ENCODE results near the gene HCRTR1. TPM values are rescaled to one million over a fixed set of nuclear protein-coding genes. Genes with fewer than 3 reads are reported as not detected.
A peak's percentile ranks its signal among the peaks of the same experiment; 100 is the strongest.

Gene HCRTR1
- total and polyA plus RNA-seq, 5 donors: 0.14 to 0.37 (median 0.18) TPM; not detected in 2

GRCh38 chr1:31607360-31607759, 10.1 kb upstream of the HCRTR1 start:
- 75% methylated on average over 5 of the region's 5 CpGs for WGBS
- Histone ChIP-seq H3K9me3 (ENCODE audit: control insufficient read depth, low read length) (no peaks in the 10 kb centered on the region), H3K4me1 (ENCODE audit: control insufficient read depth, insufficient read depth, low read length) (no peaks in the 10 kb centered on the region), H3K27me3 (ENCODE audit: control insufficient read depth, insufficient read depth) (no peaks in the 10 kb centered on the region), H3K27ac (ENCODE audit: low read length) (no peak overlapping the region), H3K4me3 (ENCODE audit: low read length) (no peak overlapping the region)
- intact Hi-C loops (cut with DNase I): no loop called here
- DNase-seq: no peak
- ATAC-seq: no peak

DNA sequence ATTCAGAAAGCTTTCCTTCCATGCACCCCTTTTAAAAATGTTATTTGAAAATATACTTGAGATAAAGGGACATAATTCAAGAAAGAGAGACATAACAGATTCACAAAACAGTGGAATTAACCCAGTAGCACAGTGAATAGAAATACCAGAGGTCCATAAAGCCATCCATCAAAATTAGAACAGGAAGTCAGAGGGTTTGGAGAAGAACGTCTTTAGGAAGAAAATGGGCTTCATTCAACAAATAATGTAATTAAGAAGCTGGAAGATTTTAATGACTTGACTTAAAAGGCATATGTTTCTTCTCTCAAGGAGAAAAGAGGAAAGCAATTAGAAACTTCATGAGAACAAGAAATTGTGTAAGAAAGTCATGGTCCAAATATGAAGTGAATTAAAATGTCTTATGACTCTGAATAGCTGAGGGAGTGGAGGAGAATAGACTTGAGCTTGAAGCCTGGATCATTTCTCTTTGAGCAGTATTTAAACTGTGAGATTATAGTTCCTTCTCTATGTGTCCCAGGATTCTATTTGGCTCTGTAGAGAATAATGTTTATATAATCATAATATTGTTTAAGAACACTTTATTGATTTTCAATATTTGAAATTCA, 7.9 kb upstream of the HCRTR1 start:
- 25% methylated on average over 1 of the region's 1 CpG for WGBS
- H3K9me3 ChIP-seq (ENCODE audit: control insufficient read depth, low read length): no peaks in the 10 kb centered on the region
- intact Hi-C loops (cut with DNase I): loop anchor here in 1 of 4 donors (10.0 kb wide), 1 partner anchor 45 kb away; no protein-coding TSS in a partner anchor
- ATAC-seq: no peak
- peaks cover 5% of the 10 kb centered on the region for H3K4me1 ChIP-seq (ENCODE audit: control insufficient read depth, insufficient read depth, low read length)
- H3K27me3 ChIP-seq (ENCODE audit: control insufficient read depth, insufficient read depth): no peaks in the 10 kb centered on the region
- no peak for DNase-seq
- H3K4me3 ChIP-seq (ENCODE audit: low read length): no peak overlapping the region
- H3K27ac ChIP-seq (ENCODE audit: low read length): no peak overlapping the region

DNA sequence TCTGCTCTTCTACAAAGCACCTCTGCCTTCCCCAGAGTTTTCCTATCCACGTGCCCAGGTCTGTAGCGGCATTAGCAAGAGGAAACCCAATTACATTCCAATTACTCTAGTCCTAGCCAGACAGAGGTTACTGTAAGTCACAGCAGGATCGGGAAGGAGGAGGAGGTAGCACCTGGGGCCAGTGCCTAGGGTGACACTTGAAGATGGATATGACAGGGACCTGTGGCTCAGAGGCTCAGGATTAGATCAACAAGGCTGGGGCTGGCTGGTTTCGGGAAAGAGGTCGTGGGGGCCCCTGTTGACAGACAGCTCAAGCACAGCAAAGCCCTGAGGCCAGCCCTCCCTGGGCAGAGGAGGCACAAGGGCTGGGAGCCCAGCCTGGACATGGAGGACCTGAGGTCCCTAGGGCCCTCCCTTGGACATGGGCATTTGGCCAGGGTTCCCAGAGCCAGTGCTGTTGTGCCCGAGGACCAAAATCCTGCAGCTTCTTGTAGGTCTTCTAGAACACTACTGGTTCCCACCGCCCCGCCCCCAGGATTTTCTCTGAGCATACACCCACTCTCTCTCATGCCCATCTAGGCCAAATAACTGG, 3.0 kb upstream of the HCRTR1 start:
- Histone ChIP-seq H3K4me1 (ENCODE audit: control insufficient read depth, insufficient read depth, low read length) (peaks cover 7% of the 10 kb centered on the region), H3K27ac (ENCODE audit: low read length) (no peak overlapping the region), H3K4me3 (ENCODE audit: low read length) (no peak overlapping the region), H3K27me3 (ENCODE audit: control insufficient read depth, insufficient read depth) (no peaks in the 10 kb centered on the region), H3K9me3 (ENCODE audit: control insufficient read depth, low read length) (no peaks in the 10 kb centered on the region)
- ATAC-seq (no peak), DNase-seq (no peak)
- 78% methylated on average over 8 of the region's 8 CpGs for WGBS
- intact Hi-C loops (cut with DNase I): loop anchor here in 1 of 4 donors (10.0 kb wide), 1 partner anchor 50 kb away; no protein-coding TSS in a partner anchor

GRCh38 chr1:31615414-31615813, 2.1 kb upstream of the HCRTR1 start:
- intact Hi-C loops (cut with DNase I): loop anchor here in 1 of 4 donors (10.0 kb wide), 1 partner anchor 51 kb away; no protein-coding TSS in a partner anchor
- H3K27ac ChIP-seq (ENCODE audit: low read length): no peak overlapping the region
- ATAC-seq (no peak), DNase-seq (no peak)
- peaks cover 7% of the 10 kb centered on the region for H3K4me1 ChIP-seq (ENCODE audit: control insufficient read depth, insufficient read depth, low read length)
- no peaks in the 10 kb centered on the region for H3K9me3 ChIP-seq (ENCODE audit: control insufficient read depth, low read length)
- H3K4me3 ChIP-seq (ENCODE audit: low read length): no peak overlapping the region
- H3K27me3 ChIP-seq (ENCODE audit: control insufficient read depth, insufficient read depth): no peaks in the 10 kb centered on the region
- 89% methylated on average over 6 of the region's 6 CpGs for WGBS

- no peaks in the 10 kb centered on the region for H3K9me3 ChIP-seq (ENCODE audit: control insufficient read depth, low read length)
- no peak for ATAC-seq
- H3K27ac ChIP-seq (ENCODE audit: low read length): no peak overlapping the region
- H3K4me3 ChIP-seq (ENCODE audit: low read length): no peak overlapping the region
- intact Hi-C loops (cut with DNase I): loop anchor here in 2 of 4 donors (2.0 to 10.0 kb wide), 2 partner anchors 49 to 51 kb away; no protein-coding TSS in a partner anchor
- no peaks in the 10 kb centered on the region for H3K27me3 ChIP-seq (ENCODE audit: control insufficient read depth, insufficient read depth)
- DNase-seq: no peak
- H3K4me1 ChIP-seq (ENCODE audit: control insufficient read depth, insufficient read depth, low read length): peaks cover 7% of the 10 kb centered on the region
- 77% methylated on average over 2 of the region's 2 CpGs for WGBS
Observed at GRCh38 chr1:31615939-31616338, 1.6 kb upstream of the HCRTR1 start.

DNA sequence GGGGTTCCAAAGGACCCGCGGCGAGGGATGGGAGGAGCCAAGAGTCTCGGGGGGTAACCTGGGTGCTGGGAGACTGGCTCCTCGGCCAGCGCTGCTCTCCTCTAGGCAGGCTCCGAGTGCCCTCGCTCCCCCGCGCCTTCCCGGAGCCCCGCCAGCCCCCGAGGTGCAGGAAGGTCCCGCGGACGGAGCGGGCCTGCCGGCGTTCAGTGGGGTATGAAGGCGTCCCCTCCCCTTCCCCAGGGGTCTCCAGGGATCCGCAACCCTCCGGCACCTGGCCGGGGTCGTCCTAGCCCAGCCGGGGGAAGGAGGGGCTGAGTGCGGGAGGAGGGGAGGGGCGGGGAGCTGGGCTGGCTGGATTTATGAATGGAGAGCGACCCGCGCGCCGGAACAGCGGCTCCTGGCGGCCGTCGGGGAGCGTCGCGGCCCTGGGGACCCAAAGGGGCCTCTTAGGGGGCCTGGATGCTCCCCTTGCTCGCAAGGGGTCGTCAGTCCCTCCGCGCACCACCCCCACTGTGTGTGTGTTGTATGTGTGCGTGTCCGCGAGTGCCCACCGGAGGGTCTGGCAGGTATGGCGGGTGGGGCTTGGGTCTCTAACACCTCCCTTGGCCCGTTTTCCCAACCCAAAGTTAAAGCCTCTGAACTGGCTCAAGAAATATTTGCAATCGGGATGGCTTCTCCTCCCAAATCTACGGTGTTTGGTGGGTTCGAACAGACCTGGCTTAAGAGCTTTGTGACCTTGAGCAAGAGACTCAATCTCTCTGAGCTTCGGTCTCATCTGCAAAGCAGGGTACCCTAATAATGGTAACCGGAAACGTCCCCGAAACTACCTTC, 642 bp downstream of the HCRTR1 start:
- WGBS: 11% methylated on average over 56 of the region's 56 CpGs
- DNase-seq (peak; percentile 39 to 78 (median 72)), ATAC-seq (peak; percentile 55 to 62)
- H3K27ac ChIP-seq (ENCODE audit: low read length): no peak overlapping the region
- H3K4me3 ChIP-seq (ENCODE audit: low read length): peak overlapping the region; percentile 75
- H3K4me1 ChIP-seq (ENCODE audit: control insufficient read depth, insufficient read depth, low read length): peaks cover 8% of the 10 kb centered on the region
- no peaks in the 10 kb centered on the region for H3K27me3 ChIP-seq (ENCODE audit: control insufficient read depth, insufficient read depth)
- no peaks in the 10 kb centered on the region for H3K9me3 ChIP-seq (ENCODE audit: control insufficient read depth, low read length)
- intact Hi-C loops (cut with DNase I): loop anchor here in 2 of 4 donors (2.0 to 10.0 kb wide), 2 partner anchors 51 to 53 kb away; no protein-coding TSS in a partner anchor

GRCh38 chr1:31618916-31619846, 1.7 kb downstream of the HCRTR1 start:
- intact Hi-C loops (cut with DNase I): loop anchor here in 1 of 4 donors (10.0 kb wide), 1 partner anchor 54 kb away; no protein-coding TSS in a partner anchor
- Histone ChIP-seq H3K4me1 (ENCODE audit: control insufficient read depth, insufficient read depth, low read length) (peaks cover 5% of the 10 kb centered on the region), H3K4me3 (ENCODE audit: low read length) (no peak overlapping the region), H3K9me3 (ENCODE audit: control insufficient read depth, low read length) (no peaks in the 10 kb centered on the region), H3K27ac (ENCODE audit: low read length) (no peak overlapping the region), H3K27me3 (ENCODE audit: control insufficient read depth, insufficient read depth) (no peaks in the 10 kb centered on the region)
- ATAC-seq (no peak), DNase-seq (no peak)
- WGBS: 77% methylated on average over 23 of the region's 23 CpGs

DNA sequence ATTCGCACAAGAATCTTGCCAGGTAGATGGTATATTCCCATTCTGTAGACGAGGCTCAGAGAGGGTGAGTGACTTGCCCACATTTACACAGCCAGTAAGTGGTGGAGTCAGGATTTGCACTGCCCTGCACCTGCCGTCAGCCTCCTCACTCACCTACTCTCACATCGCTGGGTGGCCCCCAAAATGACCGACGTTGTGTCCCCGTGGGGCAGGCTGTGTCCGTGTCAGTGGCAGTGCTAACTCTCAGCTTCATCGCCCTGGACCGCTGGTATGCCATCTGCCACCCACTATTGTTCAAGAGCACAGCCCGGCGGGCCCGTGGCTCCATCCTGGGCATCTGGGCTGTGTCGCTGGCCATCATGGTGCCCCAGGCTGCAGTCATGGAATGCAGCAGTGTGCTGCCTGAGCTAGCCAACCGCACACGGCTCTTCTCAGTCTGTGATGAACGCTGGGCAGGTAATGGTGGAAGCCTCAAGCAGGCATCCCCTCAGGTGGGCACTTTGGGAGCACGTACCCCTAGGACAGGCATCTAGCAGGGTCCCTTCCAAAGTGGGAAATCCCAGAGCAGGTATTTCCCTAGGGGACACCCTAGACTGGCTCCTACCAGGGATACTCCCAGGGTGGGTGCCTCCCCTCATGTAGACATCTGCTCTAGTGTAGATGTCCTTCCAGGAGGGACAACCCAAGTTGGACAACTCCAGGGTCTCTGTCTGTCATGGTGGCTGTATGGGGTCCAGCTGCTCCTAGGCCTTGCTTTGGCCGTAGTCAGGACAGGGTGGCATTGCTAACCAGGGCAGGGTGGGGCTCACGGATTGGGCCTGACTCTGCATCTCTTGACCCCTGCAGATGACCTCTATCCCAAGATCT, 3.4 kb downstream of the HCRTR1 start:
- DNase-seq (no peak), ATAC-seq (no peak)
- no peak overlapping the region for H3K4me3 ChIP-seq (ENCODE audit: low read length)
- whole genome bisulfite sequencing: 95% methylated on average over 20 of the region's 20 CpGs
- H3K9me3 ChIP-seq (ENCODE audit: control insufficient read depth, low read length): no peaks in the 10 kb centered on the region
- H3K27ac ChIP-seq (ENCODE audit: low read length): no peak overlapping the region
- H3K27me3 ChIP-seq (ENCODE audit: control insufficient read depth, insufficient read depth): no peaks in the 10 kb centered on the region
- intact Hi-C loops (cut with DNase I): no loop called here
- H3K4me1 ChIP-seq (ENCODE audit: control insufficient read depth, insufficient read depth, low read length): peaks cover 5% of the 10 kb centered on the region

DNA sequence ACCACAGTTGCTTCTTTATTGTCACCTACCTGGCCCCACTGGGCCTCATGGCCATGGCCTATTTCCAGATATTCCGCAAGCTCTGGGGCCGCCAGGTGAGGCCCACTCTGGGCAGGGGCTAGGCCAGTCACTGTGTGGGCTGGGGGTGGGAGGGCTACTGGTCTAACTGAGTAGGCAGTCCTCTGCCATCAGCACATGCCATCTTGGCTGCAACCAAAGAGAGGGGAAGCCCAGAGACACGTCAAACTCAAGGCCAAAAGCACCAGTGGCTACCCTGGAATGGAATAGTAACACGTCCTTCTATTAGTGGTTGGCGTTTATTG, 4.0 kb downstream of the HCRTR1 start:
- WGBS: 88% methylated on average over 5 of the region's 5 CpGs
- DNase-seq: no peak
- no peak for ATAC-seq

More for the DNA sequence above, 4.0 kb downstream of the HCRTR1 start:
- intact Hi-C loops (cut with DNase I): no loop called here
- Histone ChIP-seq H3K27ac (ENCODE audit: low read length) (no peak overlapping the region), H3K4me1 (ENCODE audit: control insufficient read depth, insufficient read depth, low read length) (peaks cover 5% of the 10 kb centered on the region), H3K4me3 (ENCODE audit: low read length) (no peak overlapping the region), H3K27me3 (ENCODE audit: control insufficient read depth, insufficient read depth) (no peaks in the 10 kb centered on the region), H3K9me3 (ENCODE audit: control insufficient read depth, low read length) (no peaks in the 10 kb centered on the region)
